K562 (cell line): Measurements from ENCODE around the gene IKBKE. TPM values are rescaled to one million over a fixed set of nuclear protein-coding genes. Genes with fewer than 3 reads are reported as not detected.

ENCODE experiments used
- ADNP ChIP-seq: fragments of 200-800 bp; sonication (Bioruptor generic); IDR thresholded peaks from 2 replicates; pipeline ENCODE4 v1.6.1; 2016; ENCODE audit warnings: missing genetic modification characterization, missing compliant biosample characterization
- CREM ChIP-seq: IDR thresholded peaks from 2 replicates; pipeline ENCODE4 v1.6.1; 2014; ENCODE audit warnings: antibody characterized with exemption, low read depth
- EZH2 ChIP-seq: IDR thresholded peaks from 2 replicates; pipeline ENCODE4 v1.6.1; 2012; ENCODE audit warnings: low read depth, mild to moderate bottlenecking, inconsistent platforms, low read length, borderline replicate concordance
- IRF1 ChIP-seq: sonication (generic); formaldehyde crosslinking; IDR thresholded peaks from 2 replicates; pipeline ENCODE4 v1.8.0; 2022; ENCODE audit warnings: missing genetic modification reagents, mild to moderate bottlenecking, borderline replicate concordance
- KDM5B ChIP-seq: fragments of 200-600 bp; sonication (generic); IDR thresholded peaks from 2 replicates; pipeline ENCODE4 v1.6.1; 2012; ENCODE audit warnings: low read depth, mild to moderate bottlenecking, moderate library complexity, low read length, control low read depth, inconsistent platforms; ENCODE audit not compliant: insufficient replicate concordance
- MAFF ChIP-seq: IDR thresholded peaks from 2 replicates; pipeline ENCODE4 v1.6.1; 2012; ENCODE audit warnings: low read length, improper control_type of control experiment
- MAFK ChIP-seq: IDR thresholded peaks from 2 replicates; pipeline ENCODE4 v1.6.1; 2011; ENCODE audit warnings: low read length, improper control_type of control experiment
- MXI1 ChIP-seq: IDR thresholded peaks from 2 replicates; pipeline ENCODE4 v1.6.1; 2011; ENCODE audit warnings: low read depth, mild to moderate bottlenecking, improper control_type of control experiment, low read length
- ZBTB11 ChIP-seq, 3 experiments: fragments of 200-800 bp in 1 of 3; fragments of 250-450 bp in 1 of 3; fragments of 450-650 bp in 1 of 3; sonication (Bioruptor Pico) in 1 of 3; sonication (Bioruptor generic) in 1 of 3; formaldehyde crosslinking in 1 of 3; IDR thresholded peaks; 2 replicates each; pipeline versions ENCODE4 v1.6.1 to v1.8.0; 2016 to 2022; ENCODE audit warnings: mild to moderate bottlenecking in 2 of 3, missing genetic modification characterization in 2 of 3, missing compliant biosample characterization in 1 of 3, moderate library complexity in 1 of 3
- ZBTB26 ChIP-seq: fragments of 450-650 bp; formaldehyde crosslinking; IDR thresholded peaks from 2 replicates; pipeline ENCODE4 v1.4.0; 2022; ENCODE audit warnings: missing genetic modification characterization
- ZNF316 ChIP-seq: fragments of 450-650 bp; IDR thresholded peaks from 2 replicates; pipeline ENCODE4 v1.6.1; 2016
- polyA plus RNA-seq, 8 experiments: library from polyadenylated mRNA; depleted of rRNA in 4 of 8; stranded (reverse) in 5 of 8; unstranded in 3 of 8; fragments of >200 nt; fragmentation: Nextera tagmentation in 2 of 8; fragmentation: Illumina TruSeq in 1 of 8; extraction: Ambion mirVana in 2 of 8; extraction: Trizol in 1 of 8; gene quantifications; 2 replicates each; pipeline versions ENCODE4 v1.2.1 to v1.2.3, GENCODE V29; 2011 to 2014; ENCODE audit warnings: inconsistent platforms in 1 of 8, missing spikeins in 1 of 8
- total RNA-seq, 7 experiments: library from RNA; depleted of rRNA in 6 of 7; stranded (reverse); fragments of >200 nt in 6 of 7; fragmentation: Illumina TruSeq in 2 of 7; extraction: Trizol in 2 of 7; gene quantifications; 2 replicates each; pipeline versions ENCODE4 v1.2.1 to v1.2.3, GENCODE V29; 2011 to 2021; ENCODE audit warnings: low replicate concordance in 1 of 7

IKBKE gene
- total and polyA plus RNA-seq, 9 of the 15 experiments (the other 6 are each of a cell fraction or from before 2014, with no cell fraction given), result 2.3 to 9.0 (median 4.8) TPM

GRCh38 chr1:206518743-206519142 lies 48.5 kb downstream of the IKBKE start (continued):
- TF ChIP-seq MXI1 (no peak), ZBTB11 (CRISPR knock-in tag; IDR thresholded peaks at IDR 0.05) (0 out of 6 replicates have a peak, but pooled peaks of 1 of the 3 experiments have one; percentile 19), IRF1 (CRISPR knock-in tag) (no peak), EZH2 (no peak), ZBTB26 (CRISPR knock-in tag) (no peak), ZNF316 (peak; percentile 95), MAFF (peak; percentile 90), CREM (no peak), KDM5B (no peak), ADNP (tag) (no peak), MAFK (peak; percentile 91)
